MM.1S (cell line): ENCODE measurements around the gene AASDHPPT.

Experiments
- DNase-seq: peaks from one replicate; pipeline ENCODE4 v3.0.0-alpha.2; 2015
- H2AFZ ChIP-seq: fragments of 300-600 bp; sonication (generic); 2 replicates; pipeline ENCODE4 v1.6.0; 2016; ENCODE audit warnings: antibody characterized with exemption, low read length
- H3F3A ChIP-seq: fragments of 300-600 bp; sonication (generic); 2 replicates; pipeline ENCODE4 v1.6.1; 2016; ENCODE audit warnings: mild to moderate bottlenecking, antibody characterized with exemption, low read length, moderate library complexity, mixed read lengths; ENCODE audit not compliant: insufficient read depth
- H3K27ac ChIP-seq: fragments of 300-600 bp; sonication (generic); 2 replicates; pipeline ENCODE4 v1.5.1; 2016; ENCODE audit warnings: mild to moderate bottlenecking, low read length
- H3K27me3 ChIP-seq: fragments of 300-600 bp; sonication (generic); replicated peaks from 2 replicates; pipeline ENCODE4 v1.6.0; 2016; ENCODE audit warnings: low read length; ENCODE audit not compliant: insufficient read depth
- H3K36me3 ChIP-seq: fragments of 300-600 bp; sonication (generic); replicated peaks from 2 replicates; pipeline ENCODE4 v1.6.1; 2016; ENCODE audit warnings: mild to moderate bottlenecking, low read length, mixed read lengths; ENCODE audit not compliant: insufficient read depth
- H3K4me1 ChIP-seq: fragments of 300-600 bp; sonication (generic); 2 replicates; pipeline ENCODE4 v1.6.1; 2016; ENCODE audit warnings: low read length, mixed read lengths
- H3K4me2 ChIP-seq: fragments of 300-600 bp; sonication (generic); 2 replicates; pipeline ENCODE4 v1.6.0; 2016; ENCODE audit warnings: low read depth, low read length
- H3K4me3 ChIP-seq: fragments of 300-600 bp; sonication (generic); 2 replicates; pipeline ENCODE4 v1.5.1; 2016; ENCODE audit warnings: low read length, mixed read lengths
- H3K79me2 ChIP-seq: fragments of 300-600 bp; sonication (generic); 2 replicates; pipeline ENCODE4 v1.6.1; 2016; ENCODE audit warnings: mixed run types, low read length, mixed read lengths
- H3K9ac ChIP-seq: fragments of 300-600 bp; sonication (generic); 2 replicates; pipeline ENCODE4 v1.6.1; 2016; ENCODE audit warnings: low read length, mixed read lengths
- H3K9me2 ChIP-seq: fragments of 300-600 bp; sonication (generic); replicated peaks from 2 replicates; pipeline ENCODE4 v1.6.1; 2016; ENCODE audit warnings: mild to moderate bottlenecking, low read length, mixed read lengths; ENCODE audit not compliant: insufficient read depth
- H3K9me3 ChIP-seq: fragments of 300-600 bp; sonication (generic); replicated peaks from 2 replicates; pipeline ENCODE4 v1.6.1; 2016; ENCODE audit warnings: mild to moderate bottlenecking, low read length, mixed read lengths; ENCODE audit not compliant: insufficient read depth
- H4K20me1 ChIP-seq: fragments of 300-600 bp; sonication (generic); 2 replicates; pipeline ENCODE4 v1.6.1; 2016; ENCODE audit warnings: mild to moderate bottlenecking, low read length, moderate library complexity, mixed read lengths; ENCODE audit not compliant: insufficient read depth
- CTCF ChIP-seq: fragments of 300-600 bp; sonication (generic); IDR thresholded peaks from 2 replicates; pipeline ENCODE4 v1.5.1; 2016; ENCODE audit warnings: antibody characterized with exemption, low read length, mixed read lengths
- EZH2 ChIP-seq: fragments of 300-600 bp; sonication (generic); optimal IDR thresholded peaks from 2 replicates; pipeline ENCODE3; 2017; ENCODE audit warnings: low read depth, mild to moderate bottlenecking, antibody characterized with exemption, low read length, mixed read lengths
- EZH2phosphoT487 ChIP-seq: fragments of 300-600 bp; sonication (generic); IDR thresholded peaks from 2 replicates; pipeline ENCODE4 v1.6.1; 2018; ENCODE audit warnings: antibody characterized with exemption, low read length

AASDHPPT gene

DNA sequence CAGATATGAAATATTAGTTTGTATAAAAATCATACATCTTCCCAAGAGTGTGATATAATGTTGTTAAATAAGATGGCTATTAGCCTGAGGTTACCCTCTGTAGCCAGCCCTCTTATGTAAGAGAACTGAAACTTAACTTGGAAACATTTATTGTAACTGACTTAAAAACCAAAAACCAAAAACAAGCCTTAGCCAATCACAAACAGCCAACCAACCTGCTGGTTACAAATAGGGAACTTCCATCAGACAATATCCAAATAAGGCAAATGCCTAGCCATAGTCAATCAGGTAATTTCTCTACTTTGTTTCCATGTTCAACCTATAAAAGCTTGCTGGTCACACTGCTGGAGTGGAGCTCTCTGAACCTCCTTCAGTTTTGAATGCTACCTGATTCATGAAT, 14.5 kb upstream of the AASDHPPT start:
- Histone ChIP-seq H3K9me3 (no peaks in the 10 kb centered on the region), H3K4me3 (no peak overlapping the region), H3K4me1 (peaks cover 11% of the 10 kb centered on the region; the same call in 1 of the 2 replicates), H2AFZ (no peak overlapping the region), H4K20me1 (no peaks in the 10 kb centered on the region), H3K27ac (no peak overlapping the region), H3F3A (peaks cover 6% of the 10 kb centered on the region), H3K36me3 (no peaks in the 10 kb centered on the region), H3K79me2 (no peaks in the 10 kb centered on the region), H3K4me2 (no peak overlapping the region), H3K9ac (no peak overlapping the region), H3K9me2 (no peaks in the 10 kb centered on the region), H3K27me3 (no peaks in the 10 kb centered on the region)
- TF ChIP-seq CTCF (no peak), EZH2 (no peak), EZH2phosphoT487 (no peak)
- DNase-seq = peak; percentile 9

DNA sequence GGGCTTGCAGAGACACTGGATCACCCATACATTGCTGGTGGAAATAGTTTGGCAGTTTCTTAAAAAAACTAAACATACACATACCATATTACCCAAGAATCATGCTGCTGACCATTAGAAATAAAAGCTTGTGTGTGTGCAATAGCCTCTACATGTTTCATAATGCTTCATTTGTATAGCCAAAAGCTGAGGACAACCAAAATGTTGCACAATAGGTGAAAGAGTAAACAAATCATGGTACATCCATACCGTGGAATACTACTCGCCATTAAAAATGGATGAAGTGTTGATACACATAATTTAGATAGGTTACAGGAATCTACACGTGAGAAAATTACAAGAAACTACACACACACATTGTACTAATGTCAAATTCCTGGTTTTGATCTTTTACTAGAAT, 6.9 kb upstream of the AASDHPPT start:
- no peaks in the 10 kb centered on the region for H3K79me2 ChIP-seq
- H3K27me3 ChIP-seq = no peaks in the 10 kb centered on the region
- no peak overlapping the region for H3K4me3 ChIP-seq
- no peaks in the 10 kb centered on the region for H4K20me1 ChIP-seq
- TF ChIP-seq CTCF (no peak), EZH2phosphoT487 (no peak), EZH2 (no peak)
- no peak overlapping the region for H2AFZ ChIP-seq
- no peaks in the 10 kb centered on the region for H3F3A ChIP-seq
- H3K9ac ChIP-seq = no peak overlapping the region
- no peaks in the 10 kb centered on the region for H3K36me3 ChIP-seq
- H3K9me3 ChIP-seq = no peaks in the 10 kb centered on the region
- H3K4me1 ChIP-seq = no peaks in the 10 kb centered on the region
- no peak overlapping the region for H3K4me2 ChIP-seq
- no peaks in the 10 kb centered on the region for H3K9me2 ChIP-seq
- no peak overlapping the region for H3K27ac ChIP-seq
- DNase-seq = no peak

GRCh38 chr11:106072804-106073203, 4.7 kb upstream of the AASDHPPT start:
- H3K9ac ChIP-seq = no peak overlapping the region
- H3K4me1 ChIP-seq = no peaks in the 10 kb centered on the region; the same call in 1 of the 2 replicates
- no peaks in the 10 kb centered on the region for H3K9me2 ChIP-seq
- H3K79me2 ChIP-seq = peaks cover 3% of the 10 kb centered on the region
- H4K20me1 ChIP-seq = no peaks in the 10 kb centered on the region
- 0 out of 2 replicates have a peak, but pooled peaks cover 5% of the 10 kb centered on the region for H3F3A ChIP-seq
- no peak overlapping the region for H3K4me2 ChIP-seq
- no peaks in the 10 kb centered on the region for H3K27me3 ChIP-seq
- no peaks in the 10 kb centered on the region for H3K9me3 ChIP-seq
- TF ChIP-seq EZH2 = no peak
- no peak for TF ChIP-seq EZH2phosphoT487
- no peak for TF ChIP-seq CTCF
- no peaks in the 10 kb centered on the region for H3K36me3 ChIP-seq
- H3K27ac ChIP-seq = no peak overlapping the region
- no peak overlapping the region for H2AFZ ChIP-seq
- no peak overlapping the region for H3K4me3 ChIP-seq
- DNase-seq = no peak
